SHP77 treated with DMSO at 0.1 percent for 48 hours (cell line): Measurements from ENCODE around the gene GPR26.

ENCODE experiments used
- DNase-seq: peaks from one replicate; lab custom pipeline; 2025; lab: John Stamatoyannopoulos, UW

The GPR26 gene

GRCh38 chr10:123645615-123646014, 20.5 kb upstream of the GPR26 start:
- DNase-seq: no peak

GRCh38 chr10:123648595-123648994, 17.6 kb upstream of the GPR26 start:
- DNase-seq: no peak

- DNase-seq: no peak
Observed at GRCh38 chr10:123649676-123650075, 16.5 kb upstream of the GPR26 start.

- DNase-seq: no peak
Observed at GRCh38 chr10:123651421-123652047, 14.6 kb upstream of the GPR26 start.

GRCh38 chr10:123655751-123656150, 10.4 kb upstream of the GPR26 start:
- DNase-seq: no peak

- DNase-seq: no peak
Observed at GRCh38 chr10:123663522-123663921, 2.6 kb upstream of the GPR26 start.

GRCh38 chr10:123665491-123666286, 466 bp upstream of the GPR26 start:
- no peak for DNase-seq

- DNase-seq: no peak
Observed at GRCh38 chr10:123669886-123670285, 3.7 kb downstream of the GPR26 start.

GRCh38 chr10:123673198-123673597, 7.0 kb downstream of the GPR26 start:
- DNase-seq: no peak

- no peak for DNase-seq
Observed at GRCh38 chr10:123674741-123675140, 8.6 kb downstream of the GPR26 start.

GRCh38 chr10:123675811-123676210, 9.7 kb downstream of the GPR26 start:
- DNase-seq: no peak

GRCh38 chr10:123677556-123677955, 11.4 kb downstream of the GPR26 start:
- DNase-seq: no peak

GRCh38 chr10:123678376-123678775, 12.2 kb downstream of the GPR26 start:
- DNase-seq: no peak

GRCh38 chr10:123681285-123681684, 15.1 kb downstream of the GPR26 start:
- DNase-seq: no peak

GRCh38 chr10:123682477-123682876, 16.3 kb downstream of the GPR26 start:
- no peak for DNase-seq

GRCh38 chr10:123683459-123683858, 17.3 kb downstream of the GPR26 start:
- no peak for DNase-seq

GRCh38 chr10:123683865-123684264, 17.7 kb downstream of the GPR26 start:
- DNase-seq: no peak

GRCh38 chr10:123685260-123685659, 19.1 kb downstream of the GPR26 start:
- DNase-seq: no peak

GRCh38 chr10:123687758-123688157, 21.6 kb downstream of the GPR26 start:
- DNase-seq: no peak

GRCh38 chr10:123689880-123690279, 23.7 kb downstream of the GPR26 start:
- no peak for DNase-seq

- no peak for DNase-seq
Observed at GRCh38 chr10:123703195-123703790, 37.1 kb downstream of the GPR26 start.

- no peak for DNase-seq
Observed at GRCh38 chr10:123704076-123704475, 37.9 kb downstream of the GPR26 start.

GRCh38 chr10:123704812-123705211, 38.7 kb downstream of the GPR26 start:
- no peak for DNase-seq
